ENCODE results near the gene EDRF1. TPM values are rescaled to one million over a fixed set of nuclear protein-coding genes. Genes with fewer than 3 reads are reported as not detected.

Gene EDRF1
- total RNA-seq, 1 experiment from 2014 or later = 40.5 TPM

DNA sequence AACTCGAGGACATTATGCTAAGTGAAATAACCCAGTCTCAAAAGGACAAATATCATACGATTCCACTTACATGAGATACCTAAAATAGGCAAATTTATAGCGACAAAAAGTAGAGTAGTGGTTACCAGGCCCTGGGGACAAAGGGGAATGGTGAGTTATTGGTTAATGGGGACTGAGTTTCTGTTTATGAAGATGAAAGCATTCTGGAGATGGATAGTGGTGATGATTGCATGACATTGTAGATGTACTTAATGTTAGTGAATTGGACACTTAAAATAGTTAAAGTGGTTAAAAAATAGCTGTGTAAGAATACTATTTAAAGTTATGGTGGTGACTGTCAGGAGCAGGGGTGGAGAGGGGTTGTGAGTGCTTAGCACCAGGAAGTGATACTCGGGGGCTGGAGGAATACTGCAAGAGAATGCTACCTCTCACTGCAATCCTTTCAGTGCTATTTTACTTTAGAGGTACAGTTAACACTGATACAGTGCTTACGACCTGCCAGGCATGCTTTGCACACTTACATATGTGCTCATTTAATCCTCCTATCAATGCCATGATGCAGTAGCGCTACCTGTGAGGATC, 19.9 kb upstream of the EDRF1 start:
- Histone ChIP-seq H3K27ac (ENCODE audit: low read depth, low read length, poor library complexity, severe bottlenecking) (no peak overlapping the region), H3K4me1 (ENCODE audit: insufficient read depth, low read length, poor library complexity, severe bottlenecking) (peaks cover 2% of the 10 kb centered on the region), H3K36me3 (ENCODE audit: insufficient read depth, low read length, poor library complexity, severe bottlenecking) (no peaks in the 10 kb centered on the region), H3K9me3 (ENCODE audit: low read depth, low read length, poor library complexity, severe bottlenecking) (no peaks in the 10 kb centered on the region), H3K4me3 (ENCODE audit: low read depth, low read length, poor library complexity, severe bottlenecking) (no peak overlapping the region), H3K27me3 (replicated peaks; ENCODE audit: insufficient read depth, low read depth, low read length, poor library complexity) (no peaks in the 10 kb centered on the region)
- no TSS peak for BruUV-seq (replicated peaks)
- intact Hi-C loops (cut with micrococcal nuclease; ENCODE audit: unreplicated experiment) = loop anchor here (5.0 to 10.0 kb wide), 2 partner anchors 67 to 655 kb away; no protein-coding TSS in a partner anchor
- ChIA-PET POLR2A (ENCODE audit: low non-redundant PET) (no interaction called here), CTCF (no interaction called here)
- DNase-seq (ENCODE audit: low spot score) = no peak
- no peak for TF ChIP-seq EZH2 (IDR thresholded peaks at IDR 0.05; ENCODE audit: borderline replicate concordance, low read depth, low read length, poor library complexity, severe bottlenecking)
- TF ChIP-seq, protein P1, sequence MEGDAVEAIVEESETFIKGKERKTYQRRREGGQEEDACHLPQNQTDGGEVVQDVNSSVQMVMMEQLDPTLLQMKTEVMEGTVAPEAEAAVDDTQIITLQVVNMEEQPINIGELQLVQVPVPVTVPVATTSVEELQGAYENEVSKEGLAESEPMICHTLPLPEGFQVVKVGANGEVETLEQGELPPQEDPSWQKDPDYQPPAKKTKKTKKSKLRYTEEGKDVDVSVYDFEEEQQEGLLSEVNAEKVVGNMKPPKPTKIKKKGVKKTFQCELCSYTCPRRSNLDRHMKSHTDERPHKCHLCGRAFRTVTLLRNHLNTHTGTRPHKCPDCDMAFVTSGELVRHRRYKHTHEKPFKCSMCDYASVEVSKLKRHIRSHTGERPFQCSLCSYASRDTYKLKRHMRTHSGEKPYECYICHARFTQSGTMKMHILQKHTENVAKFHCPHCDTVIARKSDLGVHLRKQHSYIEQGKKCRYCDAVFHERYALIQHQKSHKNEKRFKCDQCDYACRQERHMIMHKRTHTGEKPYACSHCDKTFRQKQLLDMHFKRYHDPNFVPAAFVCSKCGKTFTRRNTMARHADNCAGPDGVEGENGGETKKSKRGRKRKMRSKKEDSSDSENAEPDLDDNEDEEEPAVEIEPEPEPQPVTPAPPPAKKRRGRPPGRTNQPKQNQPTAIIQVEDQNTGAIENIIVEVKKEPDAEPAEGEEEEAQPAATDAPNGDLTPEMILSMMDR (conservative IDR thresholded peaks at IDR 0.05; ENCODE audit: low read depth, low read length) = no peak

DNA sequence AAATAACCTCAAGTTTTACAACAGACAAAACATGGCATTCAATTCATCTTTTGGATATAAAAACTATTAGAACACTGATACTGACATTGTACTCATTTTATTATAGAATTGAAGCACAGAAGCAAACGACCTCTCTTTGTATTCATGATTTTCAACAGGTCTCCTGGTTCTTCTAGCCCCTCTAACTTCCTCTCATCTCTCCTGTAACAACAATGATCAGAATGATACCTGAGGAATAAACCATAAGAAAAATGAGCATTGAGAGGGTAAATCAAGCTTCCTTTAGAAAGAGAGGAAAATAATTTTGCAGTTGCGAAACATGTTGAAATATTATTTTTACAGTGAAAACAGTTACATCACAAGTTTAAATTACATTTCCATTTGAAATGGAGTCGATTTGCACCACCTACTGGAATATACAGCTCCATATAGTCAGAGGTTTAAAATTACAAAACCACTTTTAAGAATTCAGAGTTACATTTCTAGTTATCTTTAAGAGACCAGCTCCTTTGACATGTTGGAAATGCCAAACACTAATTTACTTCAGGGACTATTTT, 19.1 kb upstream of the EDRF1 start:
- no peaks in the 10 kb centered on the region for H3K27me3 ChIP-seq (replicated peaks; ENCODE audit: insufficient read depth, low read depth, low read length, poor library complexity)
- TF ChIP-seq, protein P1 (conservative IDR thresholded peaks at IDR 0.05; ENCODE audit: low read depth, low read length) = peak; percentile 55
- TF ChIP-seq EZH2 (IDR thresholded peaks at IDR 0.05; ENCODE audit: borderline replicate concordance, low read depth, low read length, poor library complexity, severe bottlenecking) = no peak
- no peaks in the 10 kb centered on the region for H3K36me3 ChIP-seq (ENCODE audit: insufficient read depth, low read length, poor library complexity, severe bottlenecking)
- H3K4me1 ChIP-seq (ENCODE audit: insufficient read depth, low read length, poor library complexity, severe bottlenecking) = no peaks in the 10 kb centered on the region
- intact Hi-C loops (cut with micrococcal nuclease; ENCODE audit: unreplicated experiment) = loop anchor here (10.0 kb wide), 1 partner anchor 656 kb away; no protein-coding TSS in a partner anchor
- no TSS peak for BruUV-seq (replicated peaks)
- no peak overlapping the region for H3K4me3 ChIP-seq (ENCODE audit: low read depth, low read length, poor library complexity, severe bottlenecking)
- H3K9me3 ChIP-seq (ENCODE audit: low read depth, low read length, poor library complexity, severe bottlenecking) = no peaks in the 10 kb centered on the region
- ChIA-PET CTCF (no interaction called here), POLR2A (ENCODE audit: low non-redundant PET) (no interaction called here)
- peak; percentile 34 for DNase-seq (ENCODE audit: low spot score)
- H3K27ac ChIP-seq (ENCODE audit: low read depth, low read length, poor library complexity, severe bottlenecking) = no peak overlapping the region

DNA sequence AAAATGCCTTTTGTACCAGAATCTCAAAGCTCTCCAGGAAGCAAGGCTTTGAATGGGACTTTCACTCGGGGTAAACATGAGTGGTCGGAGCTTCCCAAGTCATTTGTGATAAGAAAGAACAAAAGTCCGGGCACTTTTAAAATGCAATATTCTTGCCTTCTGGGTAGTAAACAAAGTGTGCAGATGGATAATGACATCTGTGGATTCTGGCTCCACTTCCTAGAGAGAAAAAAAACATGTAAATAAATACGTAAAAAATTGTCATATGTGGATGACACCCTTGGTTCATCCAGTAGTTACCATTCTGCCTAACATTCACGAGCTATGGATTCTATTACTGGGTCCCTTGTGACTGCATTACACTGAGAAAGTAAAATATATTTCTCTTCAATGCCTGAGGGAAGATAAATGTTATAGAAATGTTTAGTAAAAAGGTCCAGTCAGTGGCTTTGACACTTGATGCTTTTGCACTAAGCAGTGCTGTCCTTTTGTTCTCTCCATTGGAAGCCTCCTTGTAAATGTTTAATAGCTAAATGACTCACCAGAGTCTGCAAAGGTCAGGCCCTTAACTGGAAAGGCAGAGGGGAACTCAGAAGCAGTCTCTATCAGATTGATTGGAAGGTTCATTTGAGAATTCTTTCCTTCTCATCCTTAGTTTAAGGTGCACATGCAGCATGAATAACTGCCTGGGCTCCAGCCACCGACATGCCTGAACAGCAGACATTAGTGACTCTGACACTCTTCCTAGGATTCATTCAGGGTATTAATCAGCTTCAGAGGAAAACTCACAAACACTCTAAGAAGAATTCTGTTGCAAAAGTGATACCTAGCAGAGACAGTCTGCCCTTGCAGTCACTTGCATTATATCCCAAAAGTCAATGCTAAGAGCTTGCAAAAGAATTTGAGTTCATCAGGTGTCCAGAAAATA, 11.7 kb upstream of the EDRF1 start:
- no peak for DNase-seq (ENCODE audit: low spot score)
- no peak overlapping the region for H3K27ac ChIP-seq (ENCODE audit: low read depth, low read length, poor library complexity, severe bottlenecking)
- no peaks in the 10 kb centered on the region for H3K36me3 ChIP-seq (ENCODE audit: insufficient read depth, low read length, poor library complexity, severe bottlenecking)
- H3K27me3 ChIP-seq (replicated peaks; ENCODE audit: insufficient read depth, low read depth, low read length, poor library complexity) = no peaks in the 10 kb centered on the region
- H3K4me1 ChIP-seq (ENCODE audit: insufficient read depth, low read length, poor library complexity, severe bottlenecking) = no peaks in the 10 kb centered on the region
- intact Hi-C loops (cut with micrococcal nuclease; ENCODE audit: unreplicated experiment) = loop anchor here (10.0 kb wide), 1 partner anchor 663 kb away; no protein-coding TSS in a partner anchor
- no TSS peak for BruUV-seq (replicated peaks)
- H3K4me3 ChIP-seq (ENCODE audit: low read depth, low read length, poor library complexity, severe bottlenecking) = no peak overlapping the region
- CTCF ChIA-PET = no interaction called here
- TF ChIP-seq, protein P1 (conservative IDR thresholded peaks at IDR 0.05; ENCODE audit: low read depth, low read length) = no peak
- TF ChIP-seq EZH2 (IDR thresholded peaks at IDR 0.05; ENCODE audit: borderline replicate concordance, low read depth, low read length, poor library complexity, severe bottlenecking) = no peak
- no peaks in the 10 kb centered on the region for H3K9me3 ChIP-seq (ENCODE audit: low read depth, low read length, poor library complexity, severe bottlenecking)
- POLR2A ChIA-PET (ENCODE audit: low non-redundant PET) = no interaction called here

Measured in A673 (cell line).